SK-N-MC (cell line): ENCODE data around the gene ALDOC.

Experiments used
- EZH2 ChIP-seq: fragments of 200-600 bp; sonication (generic); IDR thresholded peaks from one replicate; pipeline ENCODE4 v1.6.1; 2017; ENCODE audit warnings: antibody characterized with exemption
- POLR2AphosphoS5 ChIP-seq: IDR thresholded peaks from 2 replicates; pipeline ENCODE4 v1.6.1; 2012; ENCODE audit warnings: mild to moderate bottlenecking, low read depth, low read length, borderline replicate concordance

- TF ChIP-seq EZH2 (no peak), POLR2AphosphoS5 (no peak)
Observed at GRCh38 chr17:28547096-28547622, 29.5 kb downstream of the ALDOC start.
